Measurements from ENCODE around the gene NRROS. TPM values are rescaled to one million over a fixed set of nuclear protein-coding genes. Genes with fewer than 3 reads are reported as not detected.

Gene NRROS
- total RNA-seq, 1 experiment from 2014 or later: 0.07 TPM

DNA sequence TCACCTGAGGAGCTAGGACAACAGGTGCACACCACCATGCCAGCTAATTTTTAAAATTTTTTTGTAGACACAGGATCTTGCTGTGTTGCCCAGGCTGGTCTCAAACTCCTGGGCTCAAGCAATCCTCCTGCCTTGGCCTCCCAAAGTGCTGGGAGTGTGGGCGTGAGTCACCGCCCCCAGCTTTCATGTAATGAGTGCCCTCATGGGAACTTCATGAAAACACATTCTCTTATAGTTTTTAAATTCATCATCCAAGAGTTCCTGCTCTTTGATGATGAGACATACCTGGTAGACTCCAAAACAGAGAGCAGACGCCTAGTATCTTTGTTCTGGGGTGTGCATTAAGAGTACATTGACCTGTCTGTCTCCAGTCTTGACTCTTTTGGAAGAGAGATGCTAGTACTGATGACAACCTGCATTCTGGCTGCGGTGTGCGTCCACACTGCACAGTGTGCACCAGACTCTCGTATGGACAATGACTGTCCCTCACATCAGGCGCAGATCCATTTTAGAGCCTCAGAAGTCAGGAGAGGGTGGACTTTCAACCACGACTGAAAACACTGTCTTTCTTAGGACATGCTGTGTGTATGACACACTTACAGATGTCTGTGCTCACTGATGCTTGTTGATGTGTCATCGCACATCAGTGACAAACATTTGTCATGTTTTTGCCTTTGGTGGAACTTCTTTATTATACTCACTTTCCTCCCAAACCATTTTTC, 2.0 kb downstream of the NRROS start:
- H4K20me1 ChIP-seq (ENCODE audit: low read length): no peaks in the 10 kb centered on the region
- ChIA-PET POLR2A (ENCODE audit: unreplicated experiment) (no interaction called here), CTCF (no interaction called here)
- TF ChIP-seq EZH2phosphoT487 (IDR thresholded peaks at IDR 0.05; ENCODE audit: borderline replicate concordance, low read length) (no peak), EZH2 (IDR thresholded peaks at IDR 0.05; ENCODE audit: low read length, unreplicated experiment) (no peak)
- TF ChIP-seq, protein P1, sequence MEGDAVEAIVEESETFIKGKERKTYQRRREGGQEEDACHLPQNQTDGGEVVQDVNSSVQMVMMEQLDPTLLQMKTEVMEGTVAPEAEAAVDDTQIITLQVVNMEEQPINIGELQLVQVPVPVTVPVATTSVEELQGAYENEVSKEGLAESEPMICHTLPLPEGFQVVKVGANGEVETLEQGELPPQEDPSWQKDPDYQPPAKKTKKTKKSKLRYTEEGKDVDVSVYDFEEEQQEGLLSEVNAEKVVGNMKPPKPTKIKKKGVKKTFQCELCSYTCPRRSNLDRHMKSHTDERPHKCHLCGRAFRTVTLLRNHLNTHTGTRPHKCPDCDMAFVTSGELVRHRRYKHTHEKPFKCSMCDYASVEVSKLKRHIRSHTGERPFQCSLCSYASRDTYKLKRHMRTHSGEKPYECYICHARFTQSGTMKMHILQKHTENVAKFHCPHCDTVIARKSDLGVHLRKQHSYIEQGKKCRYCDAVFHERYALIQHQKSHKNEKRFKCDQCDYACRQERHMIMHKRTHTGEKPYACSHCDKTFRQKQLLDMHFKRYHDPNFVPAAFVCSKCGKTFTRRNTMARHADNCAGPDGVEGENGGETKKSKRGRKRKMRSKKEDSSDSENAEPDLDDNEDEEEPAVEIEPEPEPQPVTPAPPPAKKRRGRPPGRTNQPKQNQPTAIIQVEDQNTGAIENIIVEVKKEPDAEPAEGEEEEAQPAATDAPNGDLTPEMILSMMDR (conservative IDR thresholded peaks at IDR 0.05; ENCODE audit: low read depth, low read length): no peak
- H3K9ac ChIP-seq (ENCODE audit: low read length): no peak overlapping the region
- peaks cover 18% of the 10 kb centered on the region for H3K27me3 ChIP-seq (ENCODE audit: low read length)
- DNase-seq (no peak), ATAC-seq (no peak)
- intact Hi-C loops (cut with micrococcal nuclease): no loop called here
- no peaks in the 10 kb centered on the region for H3K9me2 ChIP-seq (replicated peaks; ENCODE audit: low read length)
- no peaks in the 10 kb centered on the region for H3K79me2 ChIP-seq (ENCODE audit: low read length)
- BruUV-seq (replicated peaks): no TSS peak
- no peak overlapping the region for H3K4me2 ChIP-seq (ENCODE audit: low read length)
- no peak overlapping the region for H2AFZ ChIP-seq (ENCODE audit: low read length)
- no peaks in the 10 kb centered on the region for H3F3A ChIP-seq (ENCODE audit: low read length, unreplicated experiment)
- no peak overlapping the region for H3K27ac ChIP-seq (ENCODE audit: low read length)
- H3K4me3 ChIP-seq (ENCODE audit: low read length): no peak overlapping the region
- no peaks in the 10 kb centered on the region for H3K36me3 ChIP-seq (ENCODE audit: low read depth, low read length)
- no peaks in the 10 kb centered on the region for H3K9me3 ChIP-seq (ENCODE audit: low read length)
- H3K4me1 ChIP-seq (ENCODE audit: insufficient read depth, low read length): no peaks in the 10 kb centered on the region

DNA sequence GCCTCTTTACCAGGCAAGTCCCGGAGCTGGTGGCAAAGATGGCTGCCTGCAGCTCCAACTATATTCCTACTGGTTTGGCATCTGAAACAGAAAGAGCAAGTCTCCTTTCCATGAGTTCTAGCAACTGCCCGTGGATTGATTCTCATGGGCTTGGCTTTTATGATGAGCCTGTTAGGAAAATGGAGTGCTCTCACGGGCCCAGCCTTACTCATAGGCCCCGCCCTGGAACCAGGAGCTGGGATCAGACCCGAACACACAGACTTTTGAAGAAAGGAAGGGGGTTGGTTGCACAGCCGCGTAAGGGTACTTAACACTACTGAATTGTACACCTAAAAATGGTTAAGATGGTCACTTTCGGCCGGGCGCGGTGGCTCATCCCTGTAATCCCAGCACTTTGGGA, 2.9 kb downstream of the NRROS start:
- no peaks in the 10 kb centered on the region for H4K20me1 ChIP-seq (ENCODE audit: low read length)
- ChIA-PET POLR2A (ENCODE audit: unreplicated experiment) (no interaction called here), CTCF (no interaction called here)
- no peaks in the 10 kb centered on the region for H3K9me2 ChIP-seq (replicated peaks; ENCODE audit: low read length)
- H3K4me2 ChIP-seq (ENCODE audit: low read length): no peak overlapping the region
- H2AFZ ChIP-seq (ENCODE audit: low read length): no peak overlapping the region
- H3K4me3 ChIP-seq (ENCODE audit: low read length): no peak overlapping the region
- ATAC-seq (no peak), DNase-seq (no peak)
- H3F3A ChIP-seq (ENCODE audit: low read length, unreplicated experiment): no peaks in the 10 kb centered on the region
- no peak overlapping the region for H3K9ac ChIP-seq (ENCODE audit: low read length)
- no peaks in the 10 kb centered on the region for H3K79me2 ChIP-seq (ENCODE audit: low read length)
- no peaks in the 10 kb centered on the region for H3K9me3 ChIP-seq (ENCODE audit: low read length)
- no peaks in the 10 kb centered on the region for H3K36me3 ChIP-seq (ENCODE audit: low read depth, low read length)
- H3K27ac ChIP-seq (ENCODE audit: low read length): no peak overlapping the region
- peaks cover 9% of the 10 kb centered on the region; the same call in 1 of the 2 replicates for H3K4me1 ChIP-seq (ENCODE audit: insufficient read depth, low read length)
- TF ChIP-seq EZH2phosphoT487 (IDR thresholded peaks at IDR 0.05; ENCODE audit: borderline replicate concordance, low read length) (no peak), EZH2 (IDR thresholded peaks at IDR 0.05; ENCODE audit: low read length, unreplicated experiment) (no peak)
- TF ChIP-seq, protein P1 (conservative IDR thresholded peaks at IDR 0.05; ENCODE audit: low read depth, low read length): no peak
- no TSS peak for BruUV-seq (replicated peaks)
- peaks cover 18% of the 10 kb centered on the region for H3K27me3 ChIP-seq (ENCODE audit: low read length)
- intact Hi-C loops (cut with micrococcal nuclease): no loop called here

DNA sequence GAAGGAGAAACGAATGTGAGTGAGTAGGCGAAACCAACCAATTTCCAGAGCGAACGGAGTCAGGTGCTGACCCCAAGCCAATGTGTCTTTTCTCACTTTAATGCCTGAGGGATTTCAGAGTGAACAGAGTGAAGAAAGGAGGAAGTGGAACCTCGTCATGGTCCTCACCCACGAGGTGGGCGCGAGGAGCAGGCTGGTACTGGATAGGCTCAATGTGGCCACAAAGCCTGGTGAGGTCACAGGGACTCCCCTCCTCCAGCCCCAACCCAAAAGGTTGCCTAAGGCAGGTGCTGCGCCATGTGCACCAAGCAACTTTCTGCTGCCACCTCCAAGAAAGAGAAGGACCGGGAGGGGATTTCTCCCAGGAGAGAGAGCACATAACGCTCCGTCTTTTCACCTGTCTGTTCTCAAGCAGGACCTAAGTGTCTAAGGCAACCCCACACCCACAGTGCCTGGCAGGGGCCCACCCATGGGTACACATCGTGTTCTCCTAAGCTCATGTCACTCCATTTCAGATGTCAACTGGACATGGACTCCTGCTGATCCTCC, 3.8 kb downstream of the NRROS start:
- TF ChIP-seq, protein P1 (conservative IDR thresholded peaks at IDR 0.05; ENCODE audit: low read depth, low read length): no peak
- TF ChIP-seq EZH2phosphoT487 (IDR thresholded peaks at IDR 0.05; ENCODE audit: borderline replicate concordance, low read length) (no peak), EZH2 (IDR thresholded peaks at IDR 0.05; ENCODE audit: low read length, unreplicated experiment) (no peak)
- CTCF ChIA-PET: no interaction called here

More for the DNA sequence above, 3.8 kb downstream of the NRROS start:
- H3K4me3 ChIP-seq (ENCODE audit: low read length): no peak overlapping the region
- no TSS peak for BruUV-seq (replicated peaks)
- no peaks in the 10 kb centered on the region for H3F3A ChIP-seq (ENCODE audit: low read length, unreplicated experiment)
- intact Hi-C loops (cut with micrococcal nuclease): no loop called here
- no peaks in the 10 kb centered on the region for H3K36me3 ChIP-seq (ENCODE audit: low read depth, low read length)
- no peaks in the 10 kb centered on the region for H3K79me2 ChIP-seq (ENCODE audit: low read length)
- H3K9me3 ChIP-seq (ENCODE audit: low read length): no peaks in the 10 kb centered on the region
- DNase-seq (no peak), ATAC-seq (no peak)
- no peak overlapping the region for H3K27ac ChIP-seq (ENCODE audit: low read length)
- H3K27me3 ChIP-seq (ENCODE audit: low read length): peaks cover 18% of the 10 kb centered on the region
- no peaks in the 10 kb centered on the region for H3K9me2 ChIP-seq (replicated peaks; ENCODE audit: low read length)
- no peak overlapping the region for H3K4me2 ChIP-seq (ENCODE audit: low read length)
- H3K4me1 ChIP-seq (ENCODE audit: insufficient read depth, low read length): peaks cover 9% of the 10 kb centered on the region; the same call in 1 of the 2 replicates
- no peaks in the 10 kb centered on the region for H4K20me1 ChIP-seq (ENCODE audit: low read length)
- POLR2A ChIA-PET (ENCODE audit: unreplicated experiment): no interaction called here
- no peak overlapping the region for H2AFZ ChIP-seq (ENCODE audit: low read length)
- H3K9ac ChIP-seq (ENCODE audit: low read length): no peak overlapping the region

Data from PC-3 (cell line).